ENCODE data around the gene NPR3. TPM values are rescaled to one million over a fixed set of nuclear protein-coding genes. Genes with fewer than 3 reads are reported as not detected.
A peak's percentile ranks its signal among the peaks of the same experiment; 100 is the strongest.
"Not testable (repeated sequence)": the region's sequence is repeated elsewhere in the genome, so short reads cannot be mapped to it uniquely, and the experiment has no call there.

NPR3 gene
- total RNA-seq, 1 donor from 2014 or later = 81.0 TPM

GRCh38 chr5:32802764-32803163 lies 91.6 kb downstream of the NPR3 start:
- peaks cover 41% of the 10 kb centered on the region for H3K9me3 ChIP-seq (replicated peaks)
- H3K36me3 ChIP-seq = no peaks in the 10 kb centered on the region
- intact Hi-C loops (cut with micrococcal nuclease) = no loop called here
- TF ChIP-seq CTCF (IDR thresholded peaks at IDR 0.05; ENCODE audit: borderline replicate concordance) = no peak
- no peak overlapping the region for H3K27ac ChIP-seq (replicated peaks)
- no peaks in the 10 kb centered on the region for H3K27me3 ChIP-seq (ENCODE audit: low read depth)
- no peaks in the 10 kb centered on the region for H3K4me1 ChIP-seq
- no peak for DNase-seq
- no peak overlapping the region for H3K4me3 ChIP-seq

GRCh38 chr5:32803656-32804055 lies 92.5 kb downstream of the NPR3 start:
- H3K27ac ChIP-seq (replicated peaks) = no peak overlapping the region
- intact Hi-C loops (cut with micrococcal nuclease) = no loop called here

GRCh38 chr5:32805462-32805861 lies 94.3 kb downstream of the NPR3 start:
- peaks cover 26% of the 10 kb centered on the region for H3K9me3 ChIP-seq (replicated peaks)
- DNase-seq; H3K27me3 ChIP-seq (ENCODE audit: low read depth); H3K4me3 ChIP-seq; intact Hi-C loops (cut with micrococcal nuclease); H3K4me1 ChIP-seq; H3K36me3 ChIP-seq; H3K27ac ChIP-seq (replicated peaks): not testable (repeated sequence)

More at GRCh38 chr5:32803656-32804055, 92.5 kb downstream of the NPR3 start:
- TF ChIP-seq CTCF (IDR thresholded peaks at IDR 0.05; ENCODE audit: borderline replicate concordance) = no peak
- H3K9me3 ChIP-seq (replicated peaks) = peaks cover 39% of the 10 kb centered on the region
- no peaks in the 10 kb centered on the region for H3K36me3 ChIP-seq
- H3K4me3 ChIP-seq = no peak overlapping the region
- H3K4me1 ChIP-seq = no peaks in the 10 kb centered on the region
- no peaks in the 10 kb centered on the region for H3K27me3 ChIP-seq (ENCODE audit: low read depth)
- DNase-seq = no peak

GRCh38 chr5:32805971-32806638 lies 95.0 kb downstream of the NPR3 start:
- intact Hi-C loops (cut with micrococcal nuclease) = no loop called here
- DNase-seq = no peak
- Histone ChIP-seq H3K4me1 (peaks cover 5% of the 10 kb centered on the region), H3K27me3 (ENCODE audit: low read depth) (no peaks in the 10 kb centered on the region), H3K4me3 (no peak overlapping the region), H3K36me3 (no peaks in the 10 kb centered on the region), H3K27ac (replicated peaks) (peak overlapping the region; percentile 20), H3K9me3 (replicated peaks) (peaks cover 19% of the 10 kb centered on the region)
- TF ChIP-seq CTCF (IDR thresholded peaks at IDR 0.05; ENCODE audit: borderline replicate concordance) = no peak

GRCh38 chr5:32808783-32809182 lies 97.7 kb downstream of the NPR3 start:
- TF ChIP-seq CTCF (IDR thresholded peaks at IDR 0.05; ENCODE audit: borderline replicate concordance) = no peak
- no peaks in the 10 kb centered on the region for H3K36me3 ChIP-seq
- intact Hi-C loops (cut with micrococcal nuclease) = no loop called here
- H3K4me1 ChIP-seq = peaks cover 5% of the 10 kb centered on the region
- DNase-seq = no peak
- no peaks in the 10 kb centered on the region for H3K27me3 ChIP-seq (ENCODE audit: low read depth)
- H3K4me3 ChIP-seq = no peak overlapping the region
- no peak overlapping the region for H3K27ac ChIP-seq (replicated peaks)
- H3K9me3 ChIP-seq (replicated peaks) = peaks cover 10% of the 10 kb centered on the region

- H3K36me3 ChIP-seq = no peaks in the 10 kb centered on the region
- peaks cover 5% of the 10 kb centered on the region for H3K9me3 ChIP-seq (replicated peaks)
- no peak overlapping the region for H3K27ac ChIP-seq (replicated peaks)
- intact Hi-C loops (cut with micrococcal nuclease) = no loop called here
- H3K27me3 ChIP-seq (ENCODE audit: low read depth) = no peaks in the 10 kb centered on the region
- H3K4me3 ChIP-seq = no peak overlapping the region
- no peak for TF ChIP-seq CTCF (IDR thresholded peaks at IDR 0.05; ENCODE audit: borderline replicate concordance)
- DNase-seq = no peak
- H3K4me1 ChIP-seq = peaks cover 5% of the 10 kb centered on the region
Measured at GRCh38 chr5:32810804-32811203, 99.7 kb downstream of the NPR3 start.
